Measurements from ENCODE around the gene CAPN10. TPM values are rescaled to one million over a fixed set of nuclear protein-coding genes. Genes with fewer than 3 reads are reported as not detected.

Gene CAPN10
- total RNA-seq, 4 donors from 2014 or later: 9.9 to 23.3 (median 13.7) TPM

GRCh38 chr2:240626531-240627300, 40.2 kb downstream of the CAPN10 start:
- intact Hi-C loops (cut with DNase I): no loop called here
- Histone ChIP-seq H3K9me3 (no peaks in the 10 kb centered on the region), H3K36me3 (no peaks in the 10 kb centered on the region), H3K4me1 (peaks cover 0 to 28% (median 11%) of the 10 kb centered on the region in 3 donors), H3K27me3 (peaks cover 0 to 5% (median 0%) of the 10 kb centered on the region in 4 donors), H3K4me3 (no peak overlapping the region), H3K27ac (peak overlapping the region in 1 of 4 donors; percentile 19)
- TF ChIP-seq POLR2A (IDR thresholded peaks at IDR 0.05) (no peak), CTCF (IDR thresholded peaks at IDR 0.05) (no peak)
- no peak for DNase-seq
- 48 to 69% methylated on average over 6 to 10 of the region's 21 CpGs for WGBS, 2 donors

GRCh38 chr2:240627736-240628506, 41.4 kb downstream of the CAPN10 start:
- Histone ChIP-seq H3K4me3 (no peak overlapping the region), H3K27me3 (peaks cover 0 to 5% (median 0%) of the 10 kb centered on the region in 4 donors), H3K36me3 (no peaks in the 10 kb centered on the region), H3K27ac (no peak overlapping the region), H3K9me3 (no peaks in the 10 kb centered on the region), H3K4me1 (peaks cover 0 to 23% (median 11%) of the 10 kb centered on the region in 3 donors)
- no peak for DNase-seq
- WGBS, 2 donors: 70 to 73% methylated on average over 2 to 10 of the region's 17 CpGs
- intact Hi-C loops (cut with DNase I): no loop called here
- TF ChIP-seq CTCF (IDR thresholded peaks at IDR 0.05): no peak
- TF ChIP-seq POLR2A (IDR thresholded peaks at IDR 0.05): no peak

- intact Hi-C loops (cut with DNase I): no loop called here
- 83 to 92% methylated on average over 5 to 6 of the region's 7 CpGs for WGBS, 2 donors
Measured at GRCh38 chr2:240628507-240628807, 41.9 kb downstream of the CAPN10 start.

GRCh38 chr2:240628808-240629618, 42.5 kb downstream of the CAPN10 start:
- DNase-seq: no peak
- no peak overlapping the region for H3K27ac ChIP-seq
- 37 to 57% methylated on average over 2 of the region's 20 CpGs for WGBS, 2 donors

More at GRCh38 chr2:240628507-240628807, 41.9 kb downstream of the CAPN10 start:
- Histone ChIP-seq H3K27me3 (peaks cover 0 to 5% (median 0%) of the 10 kb centered on the region in 4 donors), H3K36me3 (no peaks in the 10 kb centered on the region), H3K4me1 (peaks cover 0 to 23% (median 11%) of the 10 kb centered on the region in 3 donors), H3K27ac (no peak overlapping the region), H3K9me3 (peaks cover 0 to 5% (median under 1%) of the 10 kb centered on the region in 3 donors), H3K4me3 (no peak overlapping the region)
- no peak for DNase-seq
- TF ChIP-seq POLR2A (IDR thresholded peaks at IDR 0.05): no peak
- TF ChIP-seq CTCF (IDR thresholded peaks at IDR 0.05): no peak

More at GRCh38 chr2:240628808-240629618, 42.5 kb downstream of the CAPN10 start:
- H3K4me3 ChIP-seq: no peak overlapping the region
- no peaks in the 10 kb centered on the region for H3K36me3 ChIP-seq
- H3K9me3 ChIP-seq: peaks cover 0 to 10% (median 6%) of the 10 kb centered on the region in 3 donors
- peaks cover 0 to 23% (median 11%) of the 10 kb centered on the region in 3 donors for H3K4me1 ChIP-seq
- intact Hi-C loops (cut with DNase I): no loop called here
- H3K27me3 ChIP-seq: peaks cover 0 to 5% (median 0%) of the 10 kb centered on the region in 4 donors
- no peak for TF ChIP-seq CTCF (IDR thresholded peaks at IDR 0.05)
- no peak for TF ChIP-seq POLR2A (IDR thresholded peaks at IDR 0.05)
